Activated T-cell treated with anti-CD3 and anti-CD28 coated beads, Interleukin-2, amount 50 U/mL, for 48 hours (primary cell): Measurements from ENCODE around the gene HS2ST1.
"Not testable (repeated sequence)": the region's sequence is repeated elsewhere in the genome, so short reads cannot be mapped to it uniquely, and the experiment has no call there.

ENCODE experiments used
- DNase-seq, 2 experiments: peaks; one replicate each; pipeline ENCODE4 v3.0.0-alpha.2; 2020

HS2ST1 gene

GRCh38 chr1:86975993-86976550, 61.6 kb downstream of the HS2ST1 start:
- DNase-seq = no peak

DNA sequence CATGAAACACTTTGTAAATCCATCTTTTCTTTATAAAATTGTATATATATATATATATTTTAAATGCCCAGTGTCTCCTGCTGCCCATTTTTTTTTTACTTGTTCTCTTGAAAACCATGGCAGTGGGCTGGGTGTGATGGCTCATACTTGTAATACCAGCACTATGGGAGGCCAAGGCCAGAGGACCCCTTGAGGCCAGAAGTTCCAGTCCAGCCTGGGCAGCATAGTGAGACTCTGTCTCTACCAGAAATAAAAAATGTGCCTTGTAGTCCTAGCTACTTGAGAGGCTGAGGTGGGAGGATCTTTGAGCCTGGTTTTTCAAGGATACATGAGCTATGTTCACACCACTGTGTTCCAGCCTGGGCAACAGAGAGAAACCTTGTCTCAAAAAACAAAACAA, 62.2 kb downstream of the HS2ST1 start:
- DNase-seq = no peak

DNA sequence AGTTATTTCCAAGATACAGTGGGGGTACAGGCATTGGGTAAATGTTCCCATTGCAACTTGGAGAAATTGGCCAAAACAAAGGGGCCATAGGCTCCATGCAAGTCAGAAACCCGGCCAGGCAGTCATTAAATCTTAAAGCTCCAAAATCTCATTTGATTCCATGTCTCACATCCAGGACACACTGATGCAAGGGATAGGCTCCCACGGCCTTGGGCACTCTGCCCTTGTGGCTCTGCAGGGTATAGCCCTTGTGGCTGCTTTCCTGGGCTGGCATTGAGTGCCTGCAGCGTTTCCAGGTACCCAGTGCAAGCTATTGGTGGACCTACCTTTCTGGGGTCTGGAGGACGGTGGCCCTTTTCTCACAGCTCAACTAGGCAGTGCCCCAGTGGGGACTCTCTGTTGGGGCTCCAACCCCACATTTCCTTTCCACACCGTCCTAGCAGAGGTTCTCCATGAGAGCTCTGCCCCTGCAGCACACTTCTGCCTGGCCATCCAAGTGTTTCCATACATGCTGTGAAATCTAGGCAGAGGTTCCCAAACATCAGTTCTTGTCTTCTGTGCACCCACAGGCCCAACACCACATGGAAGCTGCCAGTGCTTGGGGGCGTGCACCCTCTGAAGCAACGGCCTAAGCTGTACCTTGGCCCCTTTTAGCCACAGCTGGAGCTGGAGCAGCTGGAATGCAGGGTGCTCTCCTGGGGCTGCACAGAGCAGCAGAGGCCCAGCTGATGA, 67.2 kb downstream of the HS2ST1 start:
- no peak for DNase-seq

- DNase-seq = not testable (repeated sequence)
These were observed 69.2 kb downstream of the HS2ST1 start for GRCh38 chr1:86983677-86984076.

DNA sequence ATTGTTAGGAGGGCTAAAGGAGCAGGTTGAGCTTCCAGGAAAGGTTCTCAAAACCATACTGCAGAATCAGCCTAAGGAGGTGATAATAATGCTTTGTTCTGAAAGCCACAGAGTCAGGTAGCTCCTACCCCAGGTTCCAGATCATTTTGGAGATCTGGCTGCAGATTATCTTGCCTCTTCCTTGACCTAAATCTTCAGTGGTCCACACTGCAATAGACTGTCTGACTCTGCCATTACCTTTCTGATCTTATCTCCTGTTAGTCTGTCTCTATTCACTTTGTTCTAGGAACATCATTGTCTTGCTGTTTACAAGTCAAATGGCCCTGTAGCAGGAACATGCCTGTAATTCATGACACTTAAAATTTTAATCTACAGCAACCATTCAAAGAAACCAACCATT, 73.0 kb downstream of the HS2ST1 start:
- DNase-seq = no peak

DNA sequence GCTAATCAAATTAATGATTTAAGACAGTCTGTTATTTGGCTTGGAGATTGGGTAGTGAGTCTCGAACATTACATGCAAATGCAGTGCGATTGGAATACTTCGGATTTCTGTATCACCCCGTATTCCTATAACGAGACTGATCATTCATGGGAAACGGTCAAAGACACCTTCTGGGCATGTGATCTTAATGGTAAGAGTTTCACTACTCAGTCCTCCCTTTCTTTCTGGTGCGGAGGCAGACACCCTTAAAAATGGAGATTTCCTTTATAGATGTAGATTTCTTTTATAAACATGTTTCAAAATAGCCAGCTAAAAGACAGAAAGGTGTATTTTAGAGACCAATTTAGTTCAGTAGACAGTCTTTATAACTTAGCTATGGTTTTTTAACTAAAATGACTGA, 74.4 kb downstream of the HS2ST1 start:
- DNase-seq = no peak

DNA sequence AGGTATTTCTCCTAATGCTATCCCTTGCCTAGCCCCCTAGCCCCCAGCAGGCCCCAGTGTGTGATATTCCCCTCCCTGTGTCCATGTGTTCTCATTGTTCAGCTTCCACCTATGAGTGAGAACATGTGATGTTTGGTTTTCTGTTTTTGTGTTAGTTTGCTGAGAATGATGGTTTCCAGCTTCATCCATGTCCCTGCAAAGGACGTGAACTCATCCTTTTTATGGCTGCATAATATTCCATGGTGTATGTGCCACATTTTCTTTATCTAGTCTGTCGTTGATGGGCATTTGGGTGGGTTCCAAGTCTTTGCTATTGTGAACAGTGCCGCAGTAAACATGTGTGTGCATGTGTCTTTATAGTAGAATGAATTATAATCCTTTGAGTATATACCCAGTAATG, 75.3 kb downstream of the HS2ST1 start:
- not testable (repeated sequence) for DNase-seq

GRCh38 chr1:86990826-86991225, 76.4 kb downstream of the HS2ST1 start:
- no peak for DNase-seq

DNA sequence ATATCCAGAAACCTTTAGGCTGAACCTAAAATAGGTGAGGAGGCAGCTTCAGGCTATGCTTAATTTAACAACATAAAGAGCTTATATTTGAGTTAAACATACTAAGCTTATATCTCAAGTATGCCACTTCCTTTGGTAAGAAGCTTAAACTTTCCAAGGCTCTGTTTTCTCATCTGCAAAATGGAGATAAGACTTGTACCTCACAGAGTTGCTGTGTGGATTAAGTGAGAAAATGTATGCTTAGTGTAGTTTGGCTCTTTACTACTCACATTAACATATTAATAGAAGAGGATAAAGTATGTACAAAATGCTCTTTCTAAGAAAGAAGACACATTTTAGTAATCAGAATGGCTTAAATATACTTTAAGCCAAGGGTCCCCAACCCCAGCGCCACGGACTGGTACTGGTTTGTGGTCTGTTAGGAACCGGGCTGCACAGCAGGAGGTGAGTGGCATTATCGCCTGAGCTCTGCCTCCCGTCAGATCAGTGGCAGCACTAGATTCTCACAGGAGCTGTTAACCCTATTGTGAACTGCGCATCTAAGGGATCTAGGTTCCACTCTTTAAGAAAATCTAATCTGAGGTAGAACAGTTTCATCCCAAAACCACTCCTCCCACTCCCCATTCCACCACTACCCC, 77.2 kb downstream of the HS2ST1 start:
- no peak for DNase-seq

DNA sequence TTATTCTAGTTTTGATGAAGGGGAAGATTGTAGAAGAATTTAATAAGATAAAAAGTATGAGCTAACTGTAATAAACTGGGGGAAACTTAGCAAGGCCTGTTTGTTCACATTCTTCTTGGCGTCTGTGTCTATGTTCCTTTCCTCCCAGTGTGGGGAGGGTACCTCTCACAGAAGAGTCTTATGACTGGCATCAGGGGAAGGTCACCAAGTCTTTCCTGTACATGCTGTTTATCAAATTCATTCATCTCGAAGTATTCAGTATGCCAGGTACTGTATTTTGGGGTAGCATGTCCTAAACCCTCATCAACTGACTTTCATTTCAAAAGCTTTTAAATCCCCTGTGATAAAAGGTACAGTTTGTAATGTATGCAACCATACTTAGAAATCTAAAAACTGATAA, 78.4 kb downstream of the HS2ST1 start:
- no peak for DNase-seq

DNA sequence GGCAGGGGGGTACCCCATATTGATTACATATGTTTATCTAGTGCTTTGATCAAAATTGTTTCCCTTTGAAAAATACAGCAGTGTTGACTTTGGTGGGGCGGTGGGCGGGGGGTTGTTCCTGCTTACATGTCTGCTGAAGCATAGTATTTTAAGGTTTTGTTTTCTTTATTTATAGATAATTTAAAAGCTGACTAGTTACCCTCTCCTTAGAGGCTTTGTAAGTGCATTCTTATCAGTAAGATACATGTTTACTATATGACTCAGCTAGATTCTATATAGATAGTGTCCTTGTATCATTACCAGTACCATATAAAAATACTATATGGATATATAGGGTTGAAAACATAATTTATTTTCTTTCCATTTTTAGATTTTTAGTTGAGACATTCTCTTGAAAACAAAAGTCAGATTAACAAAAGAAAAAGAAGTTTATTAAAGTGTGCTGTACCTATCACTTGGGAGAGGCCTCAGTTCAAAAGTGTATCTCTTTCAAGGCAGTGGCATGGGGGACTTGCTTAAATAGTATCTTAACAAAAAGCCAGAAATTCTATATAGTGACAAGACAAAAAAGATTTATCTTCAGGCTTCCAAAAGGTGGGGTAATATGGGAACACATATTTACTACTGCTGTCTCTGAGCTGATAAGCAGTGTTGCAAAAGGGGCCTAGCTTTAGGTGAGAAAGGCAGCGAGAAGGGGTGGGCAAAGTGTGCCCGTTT, 79.0 kb downstream of the HS2ST1 start:
- no peak for DNase-seq

- no peak for DNase-seq
These were observed 79.6 kb downstream of the HS2ST1 start for GRCh38 chr1:86994061-86994460.

DNA sequence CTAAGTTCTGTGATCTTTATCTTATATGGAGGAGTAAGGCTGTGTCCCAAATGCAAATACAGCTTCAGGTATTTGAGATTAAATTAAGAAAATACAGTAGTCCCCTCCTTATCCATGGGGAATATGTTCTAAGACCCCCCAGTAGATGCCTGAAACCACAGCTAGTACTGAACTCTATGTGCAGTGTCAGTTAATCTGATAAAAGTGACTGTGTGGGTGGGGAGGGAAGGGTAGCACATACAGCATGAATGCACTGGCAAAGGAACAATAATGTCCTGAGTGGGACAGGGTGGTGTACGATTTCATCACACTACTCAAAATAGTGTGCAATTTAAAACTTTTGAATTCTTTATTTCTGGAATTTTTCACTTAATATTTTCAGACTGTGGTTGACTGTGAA, 83.1 kb downstream of the HS2ST1 start:
- DNase-seq = no peak

- DNase-seq = no peak
These were observed 83.8 kb downstream of the HS2ST1 start for GRCh38 chr1:86998280-86998679.

- DNase-seq = no peak
These were observed 84.3 kb downstream of the HS2ST1 start for GRCh38 chr1:86998727-86999126.

DNA sequence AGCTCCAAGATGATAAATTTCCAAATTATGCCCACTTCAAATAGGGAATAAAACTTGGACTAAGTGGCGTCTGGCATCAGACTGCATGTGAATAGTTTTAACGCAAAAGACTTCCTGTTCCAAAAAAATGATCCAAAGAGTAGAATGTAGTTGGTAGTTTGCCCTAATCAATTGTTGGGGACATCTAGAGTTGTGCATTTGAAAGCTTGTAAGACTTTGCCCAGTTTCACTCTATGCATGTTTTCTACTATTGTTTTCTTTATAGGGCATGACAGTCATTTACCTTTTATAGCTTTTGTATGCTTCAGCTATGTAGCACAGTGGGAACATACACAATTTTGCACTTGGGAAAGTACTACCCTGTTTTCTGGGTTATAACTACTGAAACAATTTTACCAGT, 86.0 kb downstream of the HS2ST1 start:
- DNase-seq = no peak

DNA sequence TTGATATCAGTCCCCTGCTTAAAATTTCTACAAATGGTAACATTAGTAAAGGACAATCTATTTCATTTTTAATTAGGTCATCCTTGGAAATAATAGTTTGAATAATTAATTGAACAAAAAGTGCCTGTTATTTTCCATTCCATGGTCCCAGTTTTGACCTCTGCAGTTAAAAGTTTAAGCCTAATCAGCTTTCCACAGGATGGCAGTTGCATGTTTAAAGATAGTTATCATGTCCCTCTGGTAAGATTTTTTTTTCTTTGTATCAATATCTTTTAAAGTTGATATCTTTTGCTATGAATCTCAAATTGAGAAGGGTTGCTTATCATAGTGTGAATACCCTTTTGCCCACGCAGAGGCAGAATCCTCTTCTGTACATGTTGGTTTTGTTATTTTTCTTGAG, 90.4 kb downstream of the HS2ST1 start:
- no peak for DNase-seq

DNA sequence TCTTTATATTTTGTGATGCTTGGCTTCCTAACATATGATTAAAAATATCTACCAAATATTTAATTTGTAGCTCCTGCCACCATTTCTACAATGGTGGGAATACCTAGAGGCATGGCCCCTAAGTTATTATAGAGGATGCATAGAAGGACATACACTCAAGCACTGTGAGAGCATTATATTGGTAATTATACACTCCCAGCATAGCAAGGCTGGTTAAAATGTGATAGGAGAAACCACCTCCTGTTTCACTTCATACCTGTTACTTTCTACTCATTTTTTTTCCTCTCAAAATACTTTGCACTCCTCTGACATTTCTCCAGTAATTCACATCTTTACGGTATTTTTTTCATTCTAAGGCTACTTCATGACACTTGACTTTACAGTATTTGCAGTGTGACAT, 92.9 kb downstream of the HS2ST1 start:
- no peak for DNase-seq

DNA sequence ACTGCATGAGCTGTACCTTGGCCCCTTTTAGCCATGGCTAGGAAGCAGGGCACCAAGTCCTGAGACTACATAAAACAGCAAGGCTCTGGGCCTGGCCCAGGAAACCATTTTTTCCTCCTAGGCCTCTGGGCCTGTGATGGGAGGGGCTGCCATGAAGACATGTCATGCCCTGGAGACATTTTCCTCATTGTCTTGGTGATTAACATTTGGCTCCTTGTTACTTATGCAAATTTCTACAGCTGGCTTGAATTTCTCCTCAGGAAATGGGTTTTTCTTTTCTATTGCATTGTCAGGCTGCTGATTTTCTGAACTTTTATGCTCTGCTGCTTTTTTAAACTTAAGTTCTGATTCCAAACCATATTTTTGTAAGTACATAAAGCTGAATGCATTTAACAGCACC, 99.0 kb downstream of the HS2ST1 start:
- DNase-seq = not testable (repeated sequence)

GRCh38 chr1:87017998-87018672, 103.7 kb downstream of the HS2ST1 start:
- DNase-seq = no peak

DNA sequence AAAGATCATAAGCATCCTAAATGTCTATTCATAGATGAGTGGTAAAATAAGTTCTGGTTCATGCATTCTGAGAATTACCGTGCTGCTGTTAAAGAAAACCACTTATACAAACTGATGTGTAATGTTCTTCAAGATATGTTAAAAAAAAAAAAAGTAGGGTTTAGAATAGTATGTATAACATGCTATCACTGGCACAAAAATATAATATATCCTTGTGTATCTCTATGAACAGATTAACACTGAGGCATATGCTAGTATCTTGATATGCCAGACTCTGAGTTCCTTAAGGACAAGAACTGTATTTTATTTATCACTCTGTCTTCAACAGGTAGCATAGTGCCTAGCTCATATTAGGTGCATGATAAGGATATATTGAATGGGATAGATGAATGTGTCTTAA, 108.9 kb downstream of the HS2ST1 start:
- no peak for DNase-seq

GRCh38 chr1:87024936-87025540, 110.6 kb downstream of the HS2ST1 start:
- no peak for DNase-seq

- not testable (repeated sequence) for DNase-seq
These were observed 113.1 kb downstream of the HS2ST1 start for GRCh38 chr1:87027561-87027960.
